GM23248 (cell line): ENCODE data around the gene GPR150.

ENCODE experiments used
- EZH2 ChIP-seq: fragments of 200-600 bp; sonication (generic); IDR thresholded peaks from 2 replicates; pipeline ENCODE4 v1.6.1; 2018; ENCODE audit warnings: antibody characterized with exemption, mild to moderate bottlenecking; ENCODE audit not compliant: insufficient read depth, poor library complexity, severe bottlenecking
- EZH2phosphoT487 ChIP-seq: fragments of 200-600 bp; sonication (generic); IDR thresholded peaks from 2 replicates; pipeline ENCODE4 v1.6.1; 2018; ENCODE audit warnings: antibody characterized with exemption, moderate library complexity, mild to moderate bottlenecking, low read depth; ENCODE audit not compliant: insufficient read depth

- TF ChIP-seq EZH2phosphoT487 (no peak), EZH2 (no peak)
Measured at GRCh38 chr5:95610546-95610945, 9.3 kb upstream of the GPR150 start.
